ENCODE data around the gene SENP3. TPM values are rescaled to one million over a fixed set of nuclear protein-coding genes. Genes with fewer than 3 reads are reported as not detected.

The SENP3 gene
- 10 to 100 TPM; 21.3 to 29.2 TPM for total RNA-seq
- 10 to 100 TPM in 1 of 2 donors, 1 to 10 TPM in 1; 4.9 to 18.2 TPM for polyA plus RNA-seq

DNA sequence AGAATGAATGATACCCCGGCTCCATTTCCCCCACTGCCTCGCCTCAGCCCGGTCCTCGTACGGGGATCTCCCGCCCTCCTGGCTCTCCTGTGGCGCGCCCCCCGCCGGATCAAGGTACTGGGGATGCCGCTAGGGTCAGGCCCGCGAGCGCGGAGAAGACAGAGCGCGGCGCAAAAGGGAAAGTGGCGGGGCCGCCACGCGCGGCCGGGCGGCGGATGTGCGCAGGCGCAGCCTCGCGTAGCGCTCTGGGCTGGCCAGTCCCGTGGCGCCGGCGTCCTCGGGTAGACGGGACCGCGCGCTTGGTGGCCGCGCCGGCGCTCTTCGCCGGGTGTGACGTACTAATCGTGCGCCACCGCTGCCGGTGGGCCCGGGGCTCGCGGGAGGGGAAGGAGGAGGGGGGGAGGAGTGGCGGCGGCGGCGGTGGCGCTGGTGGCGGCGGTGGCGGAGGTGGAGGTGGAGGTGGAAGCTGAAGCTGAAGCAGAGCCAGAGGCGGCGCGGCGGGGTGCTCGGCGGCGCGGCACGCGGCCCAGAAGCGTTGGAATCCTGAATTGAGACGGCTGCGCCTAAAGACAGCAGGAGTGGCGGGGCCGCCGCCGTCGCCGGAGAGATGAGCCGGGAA, at the start of gene SENP3:
Gene SENP3 (plus strand): TSS at position 331 of the 619 bp plus-strand sequence. CDS start 1,158 bp downstream, outside the sequence.
- Histone ChIP-seq H3K4me1 (ENCODE audit: control insufficient read depth in 4 of 4, insufficient read depth in 4 of 4, low read length in 3 of 4) (peaks cover 10 to 55% (median 41%) of the 10 kb centered on the region in 4 donors), H3K27ac (ENCODE audit: low read depth in 1 of 2, low read length in 2 of 2) (peak within 1 kb of the TSS; percentile 33 to 89), H3K36me3 (ENCODE audit: control insufficient read depth in 4 of 4, insufficient read depth in 3 of 4, low read depth in 1 of 4, low read length in 3 of 4) (peaks cover 4 to 20% (median 7%) of the 10 kb centered on the region in 4 donors), H3K4me3 (ENCODE audit: low read depth in 1 of 3, low read length in 3 of 3) (peak within 1 kb of the TSS; percentile 50 to 85 (median 73)), H3K27me3 (ENCODE audit: control insufficient read depth in 4 of 4, insufficient read depth in 4 of 4, low read length in 3 of 4) (no peaks in the 10 kb centered on the region), H3K9ac (ENCODE audit: low read depth in 1 of 2, low read length in 2 of 2) (peak within 1 kb of the TSS in 1 of 2 donors; percentile 67), H3K9me3 (ENCODE audit: control insufficient read depth in 4 of 4, low read length in 3 of 4) (no peaks in the 10 kb centered on the region)
- peak; percentile 88 for DNase-seq (ENCODE audit: low spot score)
- TF ChIP-seq, protein P1, sequence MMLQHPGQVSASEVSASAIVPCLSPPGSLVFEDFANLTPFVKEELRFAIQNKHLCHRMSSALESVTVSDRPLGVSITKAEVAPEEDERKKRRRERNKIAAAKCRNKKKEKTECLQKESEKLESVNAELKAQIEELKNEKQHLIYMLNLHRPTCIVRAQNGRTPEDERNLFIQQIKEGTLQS (IDR thresholded peaks at IDR 0.05) = no peak
- TF ChIP-seq RXRA (IDR thresholded peaks at IDR 0.05) = no peak
- TF ChIP-seq FOXA1 (IDR thresholded peaks at IDR 0.05) = no peak
- peak in 1 of 2 donors; percentile 80 for TF ChIP-seq GABPA (IDR thresholded peaks at IDR 0.05 in 1 of 2, conservative IDR thresholded peaks at IDR 0.05 in 1 of 2)
- TF ChIP-seq, protein P2, sequence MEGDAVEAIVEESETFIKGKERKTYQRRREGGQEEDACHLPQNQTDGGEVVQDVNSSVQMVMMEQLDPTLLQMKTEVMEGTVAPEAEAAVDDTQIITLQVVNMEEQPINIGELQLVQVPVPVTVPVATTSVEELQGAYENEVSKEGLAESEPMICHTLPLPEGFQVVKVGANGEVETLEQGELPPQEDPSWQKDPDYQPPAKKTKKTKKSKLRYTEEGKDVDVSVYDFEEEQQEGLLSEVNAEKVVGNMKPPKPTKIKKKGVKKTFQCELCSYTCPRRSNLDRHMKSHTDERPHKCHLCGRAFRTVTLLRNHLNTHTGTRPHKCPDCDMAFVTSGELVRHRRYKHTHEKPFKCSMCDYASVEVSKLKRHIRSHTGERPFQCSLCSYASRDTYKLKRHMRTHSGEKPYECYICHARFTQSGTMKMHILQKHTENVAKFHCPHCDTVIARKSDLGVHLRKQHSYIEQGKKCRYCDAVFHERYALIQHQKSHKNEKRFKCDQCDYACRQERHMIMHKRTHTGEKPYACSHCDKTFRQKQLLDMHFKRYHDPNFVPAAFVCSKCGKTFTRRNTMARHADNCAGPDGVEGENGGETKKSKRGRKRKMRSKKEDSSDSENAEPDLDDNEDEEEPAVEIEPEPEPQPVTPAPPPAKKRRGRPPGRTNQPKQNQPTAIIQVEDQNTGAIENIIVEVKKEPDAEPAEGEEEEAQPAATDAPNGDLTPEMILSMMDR (IDR thresholded peaks at IDR 0.05; ENCODE audit: low read depth, low read length, missing input control) = no peak
- WGBS = under 1% methylated on average over 82 of the region's 82 CpGs

DNA sequence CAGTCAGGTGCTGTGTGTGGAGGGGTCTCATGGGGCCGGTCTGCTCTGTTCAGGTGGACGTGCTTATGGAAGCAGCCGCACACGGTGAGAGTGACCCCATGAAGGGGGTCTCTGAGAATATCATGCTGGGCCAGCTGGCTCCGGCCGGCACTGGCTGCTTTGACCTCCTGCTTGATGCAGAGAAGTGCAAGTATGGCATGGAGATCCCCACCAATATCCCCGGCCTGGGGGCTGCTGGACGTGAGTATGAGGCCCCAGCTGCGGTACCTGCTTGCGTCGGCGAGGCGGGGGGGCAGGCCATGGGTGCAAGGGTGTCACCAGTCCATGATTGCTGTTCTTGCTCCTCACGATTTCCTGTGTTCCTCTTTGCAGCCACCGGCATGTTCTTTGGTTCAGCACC, 49.6 kb upstream of the SENP3 start:
- H3K4me1 ChIP-seq (ENCODE audit: control insufficient read depth in 4 of 4, insufficient read depth in 4 of 4, low read length in 3 of 4) = peaks cover 0 to 5% (median 1%) of the 10 kb centered on the region in 4 donors
- no peak for DNase-seq (ENCODE audit: low spot score)
- H3K27me3 ChIP-seq (ENCODE audit: control insufficient read depth in 4 of 4, insufficient read depth in 4 of 4, low read length in 3 of 4) = no peaks in the 10 kb centered on the region
- H3K27ac ChIP-seq (ENCODE audit: low read depth in 1 of 2, low read length in 2 of 2) = no peak overlapping the region
- no peak overlapping the region for H3K9ac ChIP-seq (ENCODE audit: low read depth in 1 of 2, low read length in 2 of 2)
- no peak overlapping the region for H3K4me3 ChIP-seq (ENCODE audit: low read depth in 1 of 3, low read length in 3 of 3)
- no peak for TF ChIP-seq FOXA2 (IDR thresholded peaks at IDR 0.05)
- TF ChIP-seq, protein P3, sequence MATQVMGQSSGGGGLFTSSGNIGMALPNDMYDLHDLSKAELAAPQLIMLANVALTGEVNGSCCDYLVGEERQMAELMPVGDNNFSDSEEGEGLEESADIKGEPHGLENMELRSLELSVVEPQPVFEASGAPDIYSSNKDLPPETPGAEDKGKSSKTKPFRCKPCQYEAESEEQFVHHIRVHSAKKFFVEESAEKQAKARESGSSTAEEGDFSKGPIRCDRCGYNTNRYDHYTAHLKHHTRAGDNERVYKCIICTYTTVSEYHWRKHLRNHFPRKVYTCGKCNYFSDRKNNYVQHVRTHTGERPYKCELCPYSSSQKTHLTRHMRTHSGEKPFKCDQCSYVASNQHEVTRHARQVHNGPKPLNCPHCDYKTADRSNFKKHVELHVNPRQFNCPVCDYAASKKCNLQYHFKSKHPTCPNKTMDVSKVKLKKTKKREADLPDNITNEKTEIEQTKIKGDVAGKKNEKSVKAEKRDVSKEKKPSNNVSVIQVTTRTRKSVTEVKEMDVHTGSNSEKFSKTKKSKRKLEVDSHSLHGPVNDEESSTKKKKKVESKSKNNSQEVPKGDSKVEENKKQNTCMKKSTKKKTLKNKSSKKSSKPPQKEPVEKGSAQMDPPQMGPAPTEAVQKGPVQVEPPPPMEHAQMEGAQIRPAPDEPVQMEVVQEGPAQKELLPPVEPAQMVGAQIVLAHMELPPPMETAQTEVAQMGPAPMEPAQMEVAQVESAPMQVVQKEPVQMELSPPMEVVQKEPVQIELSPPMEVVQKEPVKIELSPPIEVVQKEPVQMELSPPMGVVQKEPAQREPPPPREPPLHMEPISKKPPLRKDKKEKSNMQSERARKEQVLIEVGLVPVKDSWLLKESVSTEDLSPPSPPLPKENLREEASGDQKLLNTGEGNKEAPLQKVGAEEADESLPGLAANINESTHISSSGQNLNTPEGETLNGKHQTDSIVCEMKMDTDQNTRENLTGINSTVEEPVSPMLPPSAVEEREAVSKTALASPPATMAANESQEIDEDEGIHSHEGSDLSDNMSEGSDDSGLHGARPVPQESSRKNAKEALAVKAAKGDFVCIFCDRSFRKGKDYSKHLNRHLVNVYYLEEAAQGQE (IDR thresholded peaks at IDR 0.05) = no peak
- TF ChIP-seq JUND (IDR thresholded peaks at IDR 0.05) = no peak
- no peak for TF ChIP-seq SP1 (IDR thresholded peaks at IDR 0.05)
- no peak for TF ChIP-seq HNF4A (conservative IDR thresholded peaks at IDR 0.05)
- TF ChIP-seq NR2F2 (IDR thresholded peaks at IDR 0.05) = no peak
- TF ChIP-seq, protein P4, sequence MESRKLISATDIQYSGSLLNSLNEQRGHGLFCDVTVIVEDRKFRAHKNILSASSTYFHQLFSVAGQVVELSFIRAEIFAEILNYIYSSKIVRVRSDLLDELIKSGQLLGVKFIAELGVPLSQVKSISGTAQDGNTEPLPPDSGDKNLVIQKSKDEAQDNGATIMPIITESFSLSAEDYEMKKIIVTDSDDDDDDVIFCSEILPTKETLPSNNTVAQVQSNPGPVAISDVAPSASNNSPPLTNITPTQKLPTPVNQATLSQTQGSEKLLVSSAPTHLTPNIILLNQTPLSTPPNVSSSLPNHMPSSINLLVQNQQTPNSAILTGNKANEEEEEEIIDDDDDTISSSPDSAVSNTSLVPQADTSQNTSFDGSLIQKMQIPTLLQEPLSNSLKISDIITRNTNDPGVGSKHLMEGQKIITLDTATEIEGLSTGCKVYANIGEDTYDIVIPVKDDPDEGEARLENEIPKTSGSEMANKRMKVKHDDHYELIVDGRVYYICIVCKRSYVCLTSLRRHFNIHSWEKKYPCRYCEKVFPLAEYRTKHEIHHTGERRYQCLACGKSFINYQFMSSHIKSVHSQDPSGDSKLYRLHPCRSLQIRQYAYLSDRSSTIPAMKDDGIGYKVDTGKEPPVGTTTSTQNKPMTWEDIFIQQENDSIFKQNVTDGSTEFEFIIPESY (IDR thresholded peaks at IDR 0.05) = no peak
- TF ChIP-seq, protein P5, sequence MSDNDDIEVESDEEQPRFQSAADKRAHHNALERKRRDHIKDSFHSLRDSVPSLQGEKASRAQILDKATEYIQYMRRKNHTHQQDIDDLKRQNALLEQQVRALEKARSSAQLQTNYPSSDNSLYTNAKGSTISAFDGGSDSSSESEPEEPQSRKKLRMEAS (IDR thresholded peaks at IDR 0.05) = no peak
- no peak for TF ChIP-seq EGR1 (IDR thresholded peaks at IDR 0.05; ENCODE audit: low read depth in 2 of 2)
- TF ChIP-seq HNF4G (IDR thresholded peaks at IDR 0.05) = no peak
- TF ChIP-seq, protein P2 (IDR thresholded peaks at IDR 0.05; ENCODE audit: low read depth, low read length, missing input control) = no peak
- TF ChIP-seq, protein P1 (IDR thresholded peaks at IDR 0.05) = no peak
- no peak for TF ChIP-seq RAD21 (IDR thresholded peaks at IDR 0.05)
- TF ChIP-seq YY1 (IDR thresholded peaks at IDR 0.05) = no peak
- no peak for TF ChIP-seq RXRA (IDR thresholded peaks at IDR 0.05)
- no peak for TF ChIP-seq FOXA1 (IDR thresholded peaks at IDR 0.05)
- no peak for TF ChIP-seq GABPA (IDR thresholded peaks at IDR 0.05 in 1 of 2, conservative IDR thresholded peaks at IDR 0.05 in 1 of 2)
- TF ChIP-seq TAF1 (conservative IDR thresholded peaks at IDR 0.05) = no peak
- H3K36me3 ChIP-seq (ENCODE audit: control insufficient read depth in 4 of 4, insufficient read depth in 3 of 4, low read depth in 1 of 4, low read length in 3 of 4) = peaks cover 10 to 67% (median 51%) of the 10 kb centered on the region in 4 donors
- H3K9me3 ChIP-seq (ENCODE audit: control insufficient read depth in 4 of 4, low read length in 3 of 4) = no peaks in the 10 kb centered on the region
- 94% methylated on average over 15 of the region's 15 CpGs for WGBS

All from liver (tissue), 9 donors.